ENCODE data around the gene FGF10.

Gene FGF10

DNA sequence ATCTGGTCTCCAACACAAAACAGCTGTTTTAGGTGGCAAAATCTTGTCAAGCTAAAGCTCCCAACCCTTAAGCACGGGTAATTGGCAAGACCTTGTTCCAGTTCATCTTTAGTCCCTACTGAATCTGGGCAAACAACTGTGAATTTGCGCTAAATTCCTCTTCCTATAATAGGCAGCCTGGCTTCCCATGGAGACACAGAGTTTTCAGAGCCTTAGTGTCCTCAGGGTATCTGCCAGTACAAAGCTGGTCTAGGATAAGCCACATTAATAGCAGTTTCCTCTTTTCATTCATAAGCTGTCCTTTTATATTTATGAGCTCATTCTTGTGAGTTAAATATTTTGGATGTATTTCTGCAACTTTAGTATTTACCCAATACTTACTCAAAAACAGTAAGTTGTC is 59.5 kb downstream of the FGF10 start:
- Histone ChIP-seq H3K36me3 (no peaks in the 10 kb centered on the region), H3K27ac (no peak overlapping the region), H3K9me3 (ENCODE audit: severe bottlenecking) (no peaks in the 10 kb centered on the region), H3K27me3 (ENCODE audit: insufficient read depth, low read depth, severe bottlenecking) (peaks cover 34% of the 10 kb centered on the region), H3K4me3 (ENCODE audit: low read depth, low read length) (no peak overlapping the region)
- TF ChIP-seq, protein P1, sequence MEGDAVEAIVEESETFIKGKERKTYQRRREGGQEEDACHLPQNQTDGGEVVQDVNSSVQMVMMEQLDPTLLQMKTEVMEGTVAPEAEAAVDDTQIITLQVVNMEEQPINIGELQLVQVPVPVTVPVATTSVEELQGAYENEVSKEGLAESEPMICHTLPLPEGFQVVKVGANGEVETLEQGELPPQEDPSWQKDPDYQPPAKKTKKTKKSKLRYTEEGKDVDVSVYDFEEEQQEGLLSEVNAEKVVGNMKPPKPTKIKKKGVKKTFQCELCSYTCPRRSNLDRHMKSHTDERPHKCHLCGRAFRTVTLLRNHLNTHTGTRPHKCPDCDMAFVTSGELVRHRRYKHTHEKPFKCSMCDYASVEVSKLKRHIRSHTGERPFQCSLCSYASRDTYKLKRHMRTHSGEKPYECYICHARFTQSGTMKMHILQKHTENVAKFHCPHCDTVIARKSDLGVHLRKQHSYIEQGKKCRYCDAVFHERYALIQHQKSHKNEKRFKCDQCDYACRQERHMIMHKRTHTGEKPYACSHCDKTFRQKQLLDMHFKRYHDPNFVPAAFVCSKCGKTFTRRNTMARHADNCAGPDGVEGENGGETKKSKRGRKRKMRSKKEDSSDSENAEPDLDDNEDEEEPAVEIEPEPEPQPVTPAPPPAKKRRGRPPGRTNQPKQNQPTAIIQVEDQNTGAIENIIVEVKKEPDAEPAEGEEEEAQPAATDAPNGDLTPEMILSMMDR (IDR thresholded peaks at IDR 0.05; ENCODE audit: low read depth, low read length): no peak
- DNase-seq: no peak

DNA sequence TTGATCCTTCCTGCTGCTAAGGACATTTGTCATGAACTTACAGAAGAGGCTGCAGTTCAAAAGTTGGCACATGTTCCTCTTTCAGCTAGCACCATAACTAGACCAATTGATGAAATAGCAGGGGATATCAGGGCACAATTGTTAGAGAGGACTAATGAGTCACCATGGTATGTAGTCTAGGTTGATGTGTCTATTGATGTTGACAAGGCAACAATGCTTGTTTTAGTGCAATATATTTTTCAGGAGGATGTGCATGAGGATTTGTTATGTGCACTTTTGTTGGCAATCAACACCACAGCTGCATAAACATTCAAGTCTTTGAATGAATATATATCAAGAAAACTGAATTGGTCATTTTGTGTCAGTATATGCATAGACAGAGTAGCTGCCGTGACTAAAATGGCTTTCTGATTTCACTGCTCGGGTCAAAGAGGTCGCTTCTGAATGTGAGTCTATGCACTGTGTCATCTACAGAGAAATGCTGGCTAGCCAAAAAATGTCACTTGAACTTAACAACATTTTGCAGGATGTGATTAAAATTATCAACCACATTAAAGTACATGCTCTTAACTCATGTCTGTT is 68.0 kb downstream of the FGF10 start:
- H3K4me3 ChIP-seq (ENCODE audit: low read depth, low read length): no peak overlapping the region
- TF ChIP-seq, protein P1 (IDR thresholded peaks at IDR 0.05; ENCODE audit: low read depth, low read length): no peak
- DNase-seq: no peak
- peaks cover 38% of the 10 kb centered on the region for H3K27me3 ChIP-seq (ENCODE audit: insufficient read depth, low read depth, severe bottlenecking)
- no peak overlapping the region for H3K27ac ChIP-seq
- no peaks in the 10 kb centered on the region for H3K9me3 ChIP-seq (ENCODE audit: severe bottlenecking)
- no peaks in the 10 kb centered on the region for H3K36me3 ChIP-seq

DNA sequence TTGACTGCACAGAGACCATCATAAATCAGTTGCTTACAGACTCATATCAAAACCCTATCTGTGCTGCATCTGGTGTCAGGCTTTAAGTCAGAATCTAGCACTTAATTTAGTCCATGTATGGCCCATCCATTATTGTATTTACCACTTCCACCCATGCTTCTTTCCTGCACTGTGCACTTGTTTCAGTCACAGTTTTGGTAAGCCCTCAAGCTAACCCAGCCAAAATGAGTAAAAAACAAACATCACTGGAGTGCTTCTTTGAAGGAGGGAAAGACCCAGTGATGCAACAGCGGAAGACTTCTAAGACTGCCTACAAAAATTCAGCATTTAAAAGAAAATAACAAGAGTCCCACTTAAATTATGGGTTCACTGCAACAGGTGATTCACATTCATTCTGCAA is 69.0 kb downstream of the FGF10 start:
- DNase-seq: no peak
- Histone ChIP-seq H3K27me3 (ENCODE audit: insufficient read depth, low read depth, severe bottlenecking) (peaks cover 47% of the 10 kb centered on the region), H3K27ac (no peak overlapping the region), H3K9me3 (ENCODE audit: severe bottlenecking) (no peaks in the 10 kb centered on the region), H3K4me3 (ENCODE audit: low read depth, low read length) (no peak overlapping the region), H3K36me3 (no peaks in the 10 kb centered on the region)
- TF ChIP-seq, protein P1 (IDR thresholded peaks at IDR 0.05; ENCODE audit: low read depth, low read length): no peak

DNA sequence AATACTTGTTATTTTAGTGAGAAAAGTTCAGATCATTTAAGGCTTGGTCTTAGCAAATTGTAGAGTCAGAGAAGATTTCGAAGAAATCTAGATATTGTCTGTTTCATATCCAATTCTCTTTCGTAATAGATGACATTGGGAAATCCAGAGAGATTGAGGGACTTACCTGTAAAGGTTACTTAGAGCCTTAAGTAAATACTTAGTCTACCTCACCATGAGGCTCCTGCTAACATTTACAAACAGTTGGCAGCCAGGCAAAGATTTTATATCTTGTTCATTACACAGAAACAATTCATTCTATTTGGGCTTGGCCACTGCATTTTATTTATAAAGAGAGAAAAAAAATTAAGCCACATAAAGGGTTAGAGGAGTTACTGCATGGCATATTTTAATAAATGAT is 70.3 kb downstream of the FGF10 start:
- TF ChIP-seq, protein P1 (IDR thresholded peaks at IDR 0.05; ENCODE audit: low read depth, low read length): no peak
- no peak overlapping the region for H3K4me3 ChIP-seq (ENCODE audit: low read depth, low read length)
- no peaks in the 10 kb centered on the region for H3K36me3 ChIP-seq
- no peaks in the 10 kb centered on the region for H3K9me3 ChIP-seq (ENCODE audit: severe bottlenecking)
- peaks cover 53% of the 10 kb centered on the region for H3K27me3 ChIP-seq (ENCODE audit: insufficient read depth, low read depth, severe bottlenecking)
- DNase-seq: no peak
- no peak overlapping the region for H3K27ac ChIP-seq

DNA sequence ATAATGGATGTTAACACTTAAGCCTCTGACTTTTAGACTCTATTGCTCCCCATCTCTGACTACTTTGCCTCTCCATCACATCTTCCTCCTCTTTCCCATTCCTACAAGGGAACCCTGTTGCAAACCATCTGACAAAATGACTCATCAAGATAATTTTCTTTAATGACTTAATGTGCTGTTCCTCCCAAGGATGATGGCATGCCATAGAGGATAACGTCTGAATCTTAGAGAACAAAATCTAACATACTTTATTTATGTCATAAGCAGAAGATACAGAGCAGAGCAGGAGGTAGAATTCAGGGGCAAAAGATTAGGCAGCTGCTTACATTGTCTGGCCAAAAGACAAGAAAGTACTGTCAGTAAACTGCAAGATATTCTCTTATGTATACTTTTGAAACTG is 76.8 kb downstream of the FGF10 start:
- DNase-seq: no peak
- no peaks in the 10 kb centered on the region for H3K9me3 ChIP-seq (ENCODE audit: severe bottlenecking)
- TF ChIP-seq, protein P1 (IDR thresholded peaks at IDR 0.05; ENCODE audit: low read depth, low read length): no peak

DNA sequence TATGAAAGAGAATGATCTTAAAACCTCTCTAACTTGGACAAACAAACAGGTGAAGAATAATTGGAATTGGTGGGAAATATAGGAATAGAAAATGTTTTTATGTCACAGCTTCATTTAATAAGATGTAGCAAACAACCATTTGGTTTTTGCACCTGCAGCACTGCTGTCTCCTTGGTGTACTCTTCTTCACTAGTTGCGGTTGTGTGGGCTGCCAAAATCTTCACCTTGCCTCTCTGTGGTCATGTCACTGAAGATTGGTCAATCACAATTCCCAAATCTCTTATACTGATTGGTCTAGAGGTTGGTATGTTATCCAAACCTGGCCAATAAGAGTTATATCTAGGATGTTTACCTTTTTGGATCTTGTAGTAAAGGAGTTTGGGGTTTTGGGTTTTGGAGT is 88.7 kb downstream of the FGF10 start:
- H3K27ac ChIP-seq: no peak overlapping the region
- DNase-seq: no peak
- TF ChIP-seq, protein P1 (IDR thresholded peaks at IDR 0.05; ENCODE audit: low read depth, low read length): no peak
- H3K9me3 ChIP-seq (ENCODE audit: severe bottlenecking): no peaks in the 10 kb centered on the region
- no peak overlapping the region for H3K4me3 ChIP-seq (ENCODE audit: low read depth, low read length)
- H3K27me3 ChIP-seq (ENCODE audit: insufficient read depth, low read depth, severe bottlenecking): peaks cover 44% of the 10 kb centered on the region
- no peaks in the 10 kb centered on the region for H3K36me3 ChIP-seq

More for the DNA sequence above, 76.8 kb downstream of the FGF10 start:
- no peak overlapping the region for H3K27ac ChIP-seq
- peaks cover 59% of the 10 kb centered on the region for H3K27me3 ChIP-seq (ENCODE audit: insufficient read depth, low read depth, severe bottlenecking)
- H3K4me3 ChIP-seq (ENCODE audit: low read depth, low read length): no peak overlapping the region
- H3K36me3 ChIP-seq: no peaks in the 10 kb centered on the region
